Measurements from ENCODE around the gene MYO1C. TPM values are rescaled to one million over a fixed set of nuclear protein-coding genes. Genes with fewer than 3 reads are reported as not detected.

MYO1C gene
- total RNA-seq, 2 donors from 2014 or later: 94.4 to 120 TPM

DNA sequence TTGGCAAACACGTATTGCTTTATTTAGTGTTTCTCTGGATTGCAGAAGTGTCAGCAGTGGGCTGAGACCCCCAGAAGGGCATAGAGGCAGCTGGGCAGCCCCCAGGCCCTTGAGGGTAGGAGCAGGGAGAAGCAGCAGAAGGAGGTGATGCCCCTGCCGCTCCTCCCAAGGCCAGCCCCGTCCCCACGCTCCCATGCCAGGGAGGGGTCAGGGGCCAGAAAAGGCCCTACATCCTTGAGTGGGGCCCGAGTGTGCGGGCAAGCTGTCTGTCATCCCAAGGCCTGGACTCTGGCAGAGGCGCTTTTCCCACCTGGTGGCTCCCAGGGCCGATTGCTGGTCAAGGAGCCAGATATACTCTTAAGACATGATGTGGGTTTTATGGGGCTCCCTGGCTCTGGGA, 28.3 kb downstream of the MYO1C start:
- WGBS: 88% methylated on average over 8 of the region's 8 CpGs
- H3K27me3 ChIP-seq (replicated peaks; ENCODE audit: insufficient read depth): no peaks in the 10 kb centered on the region
- H3K4me3 ChIP-seq: no peak overlapping the region
- TF ChIP-seq POLR2A (IDR thresholded peaks at IDR 0.05) (no peak), POLR2AphosphoS5 (IDR thresholded peaks at IDR 0.05) (no peak), CTCF (IDR thresholded peaks at IDR 0.05) (no peak)
- H3K4me1 ChIP-seq (replicated peaks): no peaks in the 10 kb centered on the region
- no peaks in the 10 kb centered on the region for H3K9me3 ChIP-seq
- DNase-seq (ENCODE audit: low spot score): no peak
- H3K36me3 ChIP-seq: peaks cover 4 to 22% of the 10 kb centered on the region in 2 donors
- intact Hi-C loops (cut with DNase I): no loop called here
- H3K27ac ChIP-seq: no peak overlapping the region

DNA sequence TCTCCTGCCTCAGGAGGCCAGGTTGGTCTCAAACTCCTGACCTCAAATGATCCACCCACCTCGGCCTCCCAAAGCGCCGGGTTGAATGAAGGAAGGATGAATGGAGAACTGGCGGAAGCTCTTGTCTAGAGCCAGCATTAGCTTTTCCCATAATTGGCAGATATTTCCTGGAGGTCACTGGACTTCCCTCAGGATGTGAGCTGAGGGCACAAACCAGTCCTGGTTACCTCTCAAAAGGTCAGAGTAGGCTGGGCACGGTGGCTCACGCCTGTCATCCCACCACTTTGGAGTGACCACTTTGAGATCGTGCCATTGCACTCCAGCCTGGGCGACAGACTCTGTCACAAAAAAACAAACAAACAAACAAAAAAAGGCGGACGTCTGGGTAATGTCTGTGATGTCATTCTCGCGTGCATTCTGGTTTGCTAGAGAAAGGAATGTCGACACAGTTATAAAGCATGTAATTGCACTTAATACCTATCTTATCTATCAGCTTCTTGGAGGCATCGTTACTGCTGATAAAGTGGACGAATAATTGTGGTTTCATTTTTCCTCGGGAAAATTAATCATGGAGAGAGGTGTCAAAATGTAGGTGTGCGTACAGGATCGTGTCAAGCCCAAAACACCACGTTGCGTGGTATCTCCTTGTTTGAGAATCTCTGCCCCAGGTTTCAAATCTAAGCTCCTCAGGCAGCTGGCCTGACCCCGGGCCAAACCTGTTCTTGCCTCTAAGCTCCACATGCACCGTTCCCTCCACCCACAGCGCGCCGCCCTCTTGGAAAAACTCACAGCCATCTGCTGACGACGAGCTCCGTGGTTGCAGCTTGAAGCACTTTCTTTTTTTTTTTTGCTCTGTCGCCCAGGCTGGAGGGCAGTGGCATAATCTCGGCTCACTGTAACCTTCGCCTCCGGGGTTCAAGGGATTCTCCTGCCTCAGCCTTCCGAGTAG, 30.0 kb downstream of the MYO1C start:
- TF ChIP-seq CTCF (IDR thresholded peaks at IDR 0.05) (no peak), POLR2AphosphoS5 (IDR thresholded peaks at IDR 0.05) (no peak), POLR2A (IDR thresholded peaks at IDR 0.05) (no peak)
- no peaks in the 10 kb centered on the region for H3K4me1 ChIP-seq (replicated peaks)
- H3K4me3 ChIP-seq: no peak overlapping the region
- H3K9me3 ChIP-seq: no peaks in the 10 kb centered on the region
- H3K36me3 ChIP-seq: peaks cover 0 to 11% of the 10 kb centered on the region in 2 donors
- DNase-seq (ENCODE audit: low spot score): no peak
- intact Hi-C loops (cut with DNase I): no loop called here
- 76% methylated on average over 33 of the region's 33 CpGs for WGBS
- no peak overlapping the region for H3K27ac ChIP-seq
- H3K27me3 ChIP-seq (replicated peaks; ENCODE audit: insufficient read depth): no peaks in the 10 kb centered on the region

- intact Hi-C loops (cut with DNase I): no loop called here
- TF ChIP-seq CTCF (IDR thresholded peaks at IDR 0.05) (no peak), POLR2A (IDR thresholded peaks at IDR 0.05) (no peak), POLR2AphosphoS5 (IDR thresholded peaks at IDR 0.05) (no peak)
- Histone ChIP-seq H3K4me1 (replicated peaks) (no peaks in the 10 kb centered on the region), H3K4me3 (no peak overlapping the region), H3K9me3 (no peaks in the 10 kb centered on the region), H3K27me3 (replicated peaks; ENCODE audit: insufficient read depth) (no peaks in the 10 kb centered on the region), H3K27ac (no peak overlapping the region), H3K36me3 (peaks cover 0 to 4% of the 10 kb centered on the region in 2 donors)
- 92% methylated on average over 18 of the region's 18 CpGs for WGBS
- no peak for DNase-seq (ENCODE audit: low spot score)
Observed at GRCh38 chr17:1461198-1461944, 31.1 kb downstream of the MYO1C start.

DNA sequence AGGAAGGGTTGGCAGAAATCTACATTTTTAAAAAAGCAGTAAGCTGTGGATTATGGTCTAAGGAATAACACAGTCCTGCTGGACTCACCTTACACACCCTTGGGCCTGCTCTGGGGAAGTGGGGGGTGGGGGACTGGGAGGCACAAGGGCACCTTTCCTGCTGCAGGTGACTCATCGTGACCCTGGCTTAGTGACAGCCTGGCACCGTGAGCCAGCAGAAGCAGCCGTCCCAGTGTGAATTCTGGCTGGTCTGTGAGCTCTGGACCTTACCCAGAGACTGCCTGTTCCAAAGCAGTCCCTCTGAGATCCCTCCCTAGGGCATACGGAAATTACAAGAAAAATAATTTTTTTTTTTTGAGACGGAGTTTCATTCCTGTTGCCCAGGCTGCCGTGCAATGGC, 32.3 kb downstream of the MYO1C start:
- Histone ChIP-seq H3K36me3 (peaks cover 0 to under 1% of the 10 kb centered on the region in 2 donors), H3K4me1 (replicated peaks) (no peaks in the 10 kb centered on the region)
- WGBS: 2% methylated on average over 6 of the region's 6 CpGs

More for the DNA sequence above, 32.3 kb downstream of the MYO1C start:
- peak overlapping the region; percentile 20 to 41 for H3K27ac ChIP-seq
- intact Hi-C loops (cut with DNase I): no loop called here
- peak; percentile 73 for DNase-seq (ENCODE audit: low spot score)
- TF ChIP-seq POLR2A (IDR thresholded peaks at IDR 0.05): no peak
- peak; percentile 70 for TF ChIP-seq POLR2AphosphoS5 (IDR thresholded peaks at IDR 0.05)
- H3K9me3 ChIP-seq: no peaks in the 10 kb centered on the region
- no peak overlapping the region for H3K4me3 ChIP-seq
- no peaks in the 10 kb centered on the region for H3K27me3 ChIP-seq (replicated peaks; ENCODE audit: insufficient read depth)
